Activated naive CD8-positive, alpha-beta T cell treated with anti-CD3 and anti-CD28 coated beads, Interleukin-2, amount 50 U/mL, for 24 hours (primary cell): Measurements from ENCODE around the gene CCNB1.
"Not testable (repeated sequence)": the region's sequence is repeated elsewhere in the genome, so short reads cannot be mapped to it uniquely, and the experiment has no call there.

Experiments
- ATAC-seq: fragments of 150-1000 bp; cut with Tn5 transposase; one replicate; pipeline ENCODE4 v1.10.0; 2021
- DNase-seq: peaks from one replicate; pipeline ENCODE4 v3.0.0; 2021
- H3K27ac Mint-ChIP-seq: one replicate; pipeline ENCODE4 v1.8.0; 2021; ENCODE audit warnings: mild to moderate bottlenecking, mixed read lengths
- H3K27me3 Mint-ChIP-seq: one replicate; pipeline ENCODE4 v1.8.0; 2021; ENCODE audit warnings: mixed read lengths
- H3K36me3 Mint-ChIP-seq: one replicate; pipeline ENCODE4 v1.8.0; 2021; ENCODE audit warnings: low read depth, mixed read lengths
- H3K4me1 Mint-ChIP-seq: one replicate; pipeline ENCODE4 v1.8.0; 2021; ENCODE audit warnings: mixed read lengths
- H3K4me3 Mint-ChIP-seq: one replicate; pipeline ENCODE4 v1.8.0; 2021; ENCODE audit warnings: mild to moderate bottlenecking, moderate library complexity, mixed read lengths
- H3K9me3 Mint-ChIP-seq: one replicate; pipeline ENCODE4 v1.8.0; 2021; ENCODE audit warnings: mixed read lengths

CCNB1 gene

GRCh38 chr5:69166686-69167492 is at the start of gene CCNB1:
Gene CCNB1, plus strand, starts transcription at chr5:69167150. Its CDS starts 113 bp downstream, at chr5:69167263.
- DNase-seq (peak; percentile 99), ATAC-seq (peak; percentile 99)
- Mint-ChIP-seq H3K36me3 (peaks cover 49% of the 10 kb centered on the region), H3K4me1 (peaks cover 33% of the 10 kb centered on the region), H3K27ac (peak within 1 kb of the TSS; percentile 89), H3K27me3 (no peaks in the 10 kb centered on the region), H3K4me3 (peak within 1 kb of the TSS; percentile 94), H3K9me3 (no peaks in the 10 kb centered on the region)

- H3K27me3 Mint-ChIP-seq = no peaks in the 10 kb centered on the region
- no peaks in the 10 kb centered on the region for H3K9me3 Mint-ChIP-seq
- DNase-seq = no peak
- peaks cover 38% of the 10 kb centered on the region for H3K36me3 Mint-ChIP-seq
- no peak for ATAC-seq
- no peak overlapping the region for H3K27ac Mint-ChIP-seq
- no peaks in the 10 kb centered on the region for H3K4me1 Mint-ChIP-seq
- no peak overlapping the region for H3K4me3 Mint-ChIP-seq
These were observed 37.5 kb upstream of the CCNB1 start for GRCh38 chr5:69129413-69129812.

- no peak overlapping the region for H3K4me3 Mint-ChIP-seq
- no peak for ATAC-seq
- H3K27me3 Mint-ChIP-seq = no peaks in the 10 kb centered on the region
- peaks cover 34% of the 10 kb centered on the region for H3K36me3 Mint-ChIP-seq
- no peak for DNase-seq
- no peak overlapping the region for H3K27ac Mint-ChIP-seq
- no peaks in the 10 kb centered on the region for H3K4me1 Mint-ChIP-seq
- H3K9me3 Mint-ChIP-seq = no peaks in the 10 kb centered on the region
These were observed 36.7 kb upstream of the CCNB1 start for GRCh38 chr5:69130241-69130640.

GRCh38 chr5:69131304-69131703 is 35.6 kb upstream of the CCNB1 start:
- peaks cover 31% of the 10 kb centered on the region for H3K36me3 Mint-ChIP-seq
- no peaks in the 10 kb centered on the region for H3K27me3 Mint-ChIP-seq
- no peak overlapping the region for H3K27ac Mint-ChIP-seq
- H3K4me3 Mint-ChIP-seq = no peak overlapping the region
- DNase-seq = no peak
- H3K9me3 Mint-ChIP-seq = no peaks in the 10 kb centered on the region
- H3K4me1 Mint-ChIP-seq = no peaks in the 10 kb centered on the region
- ATAC-seq = no peak

- no peaks in the 10 kb centered on the region for H3K27me3 Mint-ChIP-seq
- peaks cover 17% of the 10 kb centered on the region for H3K36me3 Mint-ChIP-seq
- H3K9me3 Mint-ChIP-seq = no peaks in the 10 kb centered on the region
- no peak for DNase-seq
- no peak for ATAC-seq
- H3K27ac Mint-ChIP-seq = no peak overlapping the region
- H3K4me3 Mint-ChIP-seq = no peak overlapping the region
- no peaks in the 10 kb centered on the region for H3K4me1 Mint-ChIP-seq
These were observed 32.8 kb upstream of the CCNB1 start for GRCh38 chr5:69134126-69134525.

GRCh38 chr5:69136293-69136692 is 30.7 kb upstream of the CCNB1 start:
- no peak for DNase-seq
- Mint-ChIP-seq H3K27me3 (no peaks in the 10 kb centered on the region), H3K27ac (no peak overlapping the region), H3K36me3 (peaks cover 7% of the 10 kb centered on the region), H3K9me3 (peaks cover 4% of the 10 kb centered on the region), H3K4me1 (no peaks in the 10 kb centered on the region), H3K4me3 (no peak overlapping the region)
- ATAC-seq = no peak

GRCh38 chr5:69137208-69137607 is 29.7 kb upstream of the CCNB1 start:
- ATAC-seq, H3K4me1 Mint-ChIP-seq, H3K4me3 Mint-ChIP-seq, H3K36me3 Mint-ChIP-seq, H3K9me3 Mint-ChIP-seq, DNase-seq, H3K27ac Mint-ChIP-seq, H3K27me3 Mint-ChIP-seq: not testable (repeated sequence)

- H3K27me3 Mint-ChIP-seq = no peaks in the 10 kb centered on the region
- H3K9me3 Mint-ChIP-seq = peaks cover 4% of the 10 kb centered on the region
- peaks cover 5% of the 10 kb centered on the region for H3K36me3 Mint-ChIP-seq
- H3K4me1 Mint-ChIP-seq = no peaks in the 10 kb centered on the region
- no peak overlapping the region for H3K4me3 Mint-ChIP-seq
- no peak for ATAC-seq
- DNase-seq = no peak
- H3K27ac Mint-ChIP-seq = no peak overlapping the region
These were observed 29.1 kb upstream of the CCNB1 start for GRCh38 chr5:69137807-69138206.

- no peak for DNase-seq
- no peak overlapping the region for H3K4me3 Mint-ChIP-seq
- no peaks in the 10 kb centered on the region for H3K4me1 Mint-ChIP-seq
- H3K27me3 Mint-ChIP-seq = no peaks in the 10 kb centered on the region
- no peak overlapping the region for H3K27ac Mint-ChIP-seq
- peaks cover 1% of the 10 kb centered on the region for H3K36me3 Mint-ChIP-seq
- H3K9me3 Mint-ChIP-seq = peaks cover 4% of the 10 kb centered on the region
- no peak for ATAC-seq
These were observed 28.2 kb upstream of the CCNB1 start for GRCh38 chr5:69138766-69139165.

- not testable (repeated sequence) for H3K4me1 Mint-ChIP-seq, ATAC-seq, DNase-seq, H3K9me3 Mint-ChIP-seq, H3K36me3 Mint-ChIP-seq, H3K27ac Mint-ChIP-seq, H3K4me3 Mint-ChIP-seq, H3K27me3 Mint-ChIP-seq
These were observed 26.7 kb upstream of the CCNB1 start for GRCh38 chr5:69140239-69140638.

- H3K27me3 Mint-ChIP-seq = no peaks in the 10 kb centered on the region
- no peak overlapping the region for H3K27ac Mint-ChIP-seq
- no peaks in the 10 kb centered on the region for H3K4me1 Mint-ChIP-seq
- no peak overlapping the region for H3K4me3 Mint-ChIP-seq
- DNase-seq (no peak), ATAC-seq (no peak)
- peaks cover 4% of the 10 kb centered on the region for H3K9me3 Mint-ChIP-seq
- no peaks in the 10 kb centered on the region for H3K36me3 Mint-ChIP-seq
These were observed 26.1 kb upstream of the CCNB1 start for GRCh38 chr5:69140827-69141226.

- not testable (repeated sequence) for H3K27me3 Mint-ChIP-seq, DNase-seq, ATAC-seq, H3K4me1 Mint-ChIP-seq, H3K9me3 Mint-ChIP-seq, H3K27ac Mint-ChIP-seq, H3K36me3 Mint-ChIP-seq, H3K4me3 Mint-ChIP-seq
These were observed 18.4 kb upstream of the CCNB1 start for GRCh38 chr5:69148576-69148975.

GRCh38 chr5:69148981-69149675 is 17.8 kb upstream of the CCNB1 start:
- no peak for DNase-seq
- Mint-ChIP-seq H3K4me1 (no peaks in the 10 kb centered on the region), H3K36me3 (no peaks in the 10 kb centered on the region), H3K4me3 (no peak overlapping the region), H3K27ac (no peak overlapping the region), H3K27me3 (no peaks in the 10 kb centered on the region), H3K9me3 (no peaks in the 10 kb centered on the region)
- no peak for ATAC-seq

- Mint-ChIP-seq H3K4me3 (no peak overlapping the region), H3K27me3 (no peaks in the 10 kb centered on the region), H3K36me3 (no peaks in the 10 kb centered on the region), H3K27ac (no peak overlapping the region), H3K9me3 (no peaks in the 10 kb centered on the region), H3K4me1 (no peaks in the 10 kb centered on the region)
- ATAC-seq = no peak
- DNase-seq = no peak
These were observed 17.3 kb upstream of the CCNB1 start for GRCh38 chr5:69149676-69150010.

GRCh38 chr5:69152731-69153130 is 14.2 kb upstream of the CCNB1 start:
- no peaks in the 10 kb centered on the region for H3K4me1 Mint-ChIP-seq
- H3K27ac Mint-ChIP-seq = no peak overlapping the region
- H3K4me3 Mint-ChIP-seq = no peak overlapping the region
- no peaks in the 10 kb centered on the region for H3K36me3 Mint-ChIP-seq
- no peak for DNase-seq
- no peaks in the 10 kb centered on the region for H3K27me3 Mint-ChIP-seq
- no peak for ATAC-seq
- H3K9me3 Mint-ChIP-seq = no peaks in the 10 kb centered on the region
